ENCODE measurements around the gene CD320. TPM values are rescaled to one million over a fixed set of nuclear protein-coding genes. Genes with fewer than 3 reads are reported as not detected.

CD320 gene
- total RNA-seq, 6 donors from 2014 or later: 10.5 to 54.0 (median 27.3) TPM

DNA sequence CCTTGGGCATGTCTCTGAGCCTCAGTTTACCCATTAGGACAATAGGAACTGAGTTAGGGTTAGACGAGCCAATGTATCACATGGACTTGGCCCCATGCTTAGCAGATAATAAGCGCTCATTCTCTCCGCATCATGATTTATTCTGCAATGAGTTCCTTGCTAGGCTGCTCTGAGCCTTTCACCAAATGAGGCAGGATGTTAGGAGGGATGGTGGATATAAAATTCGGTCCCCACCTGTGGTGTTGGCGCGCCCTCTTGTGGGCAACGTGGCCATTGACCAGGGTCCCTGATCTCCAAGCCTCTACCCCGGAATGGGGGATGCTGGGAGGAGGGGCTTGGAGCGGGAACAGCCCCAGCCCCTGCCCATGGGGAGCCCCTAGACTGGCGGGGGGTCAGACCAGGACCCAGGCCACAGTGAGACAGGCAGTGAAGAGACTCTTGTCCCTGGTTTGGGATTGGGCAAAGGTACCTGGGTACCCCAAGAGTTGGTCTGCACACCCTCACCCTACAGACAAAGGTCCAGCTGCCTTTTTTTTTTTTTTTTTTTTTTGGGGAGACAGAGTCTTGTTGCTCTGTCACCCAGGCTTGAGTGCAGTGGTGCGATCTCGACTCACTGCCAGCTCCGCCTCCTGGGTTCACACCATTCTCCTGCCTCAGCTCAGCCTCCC is 55.1 kb downstream of the CD320 start:
- TF ChIP-seq POLR2A (IDR thresholded peaks at IDR 0.05): no peak
- TF ChIP-seq, protein P1, sequence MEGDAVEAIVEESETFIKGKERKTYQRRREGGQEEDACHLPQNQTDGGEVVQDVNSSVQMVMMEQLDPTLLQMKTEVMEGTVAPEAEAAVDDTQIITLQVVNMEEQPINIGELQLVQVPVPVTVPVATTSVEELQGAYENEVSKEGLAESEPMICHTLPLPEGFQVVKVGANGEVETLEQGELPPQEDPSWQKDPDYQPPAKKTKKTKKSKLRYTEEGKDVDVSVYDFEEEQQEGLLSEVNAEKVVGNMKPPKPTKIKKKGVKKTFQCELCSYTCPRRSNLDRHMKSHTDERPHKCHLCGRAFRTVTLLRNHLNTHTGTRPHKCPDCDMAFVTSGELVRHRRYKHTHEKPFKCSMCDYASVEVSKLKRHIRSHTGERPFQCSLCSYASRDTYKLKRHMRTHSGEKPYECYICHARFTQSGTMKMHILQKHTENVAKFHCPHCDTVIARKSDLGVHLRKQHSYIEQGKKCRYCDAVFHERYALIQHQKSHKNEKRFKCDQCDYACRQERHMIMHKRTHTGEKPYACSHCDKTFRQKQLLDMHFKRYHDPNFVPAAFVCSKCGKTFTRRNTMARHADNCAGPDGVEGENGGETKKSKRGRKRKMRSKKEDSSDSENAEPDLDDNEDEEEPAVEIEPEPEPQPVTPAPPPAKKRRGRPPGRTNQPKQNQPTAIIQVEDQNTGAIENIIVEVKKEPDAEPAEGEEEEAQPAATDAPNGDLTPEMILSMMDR (IDR thresholded peaks at IDR 0.05): peak; percentile 89 to 97 (median 94)
- TF ChIP-seq POLR2AphosphoS5 (IDR thresholded peaks at IDR 0.05): no peak
- Histone ChIP-seq H3K4me1 (peaks cover 0 to 10% (median 4%) of the 10 kb centered on the region in 4 donors), H3K9me3 (no peaks in the 10 kb centered on the region), H3K27me3 (no peaks in the 10 kb centered on the region), H3K4me3 (no peak overlapping the region), H3K27ac (no peak overlapping the region), H3K36me3 (peaks cover 4 to 37% (median 19%) of the 10 kb centered on the region in 4 donors)
- ATAC-seq (ENCODE audit: low FRiP score in 2 of 2) (peak; percentile 70 to 85), DNase-seq (peak; percentile 81 to 91)
- WGBS, 2 donors: 30 to 74% methylated on average over 5 to 12 of the region's 13 CpGs

Other genes starting within 250 kb of the CD320 start
- gene FBN3, start 158.8 kb downstream of the CD320 start, total RNA-seq: 100 to 1,000 TPM in 1 of 6 donors, 10 to 100 TPM in 1, 1 to 10 TPM in 3, under 1 TPM in 1; 0.10 to 106 (median 8.0) TPM
- gene CERS4, start 99.0 kb downstream of the CD320 start, total RNA-seq: 100 to 1,000 TPM in 1 of 6 donors, 10 to 100 TPM in 5; 55.5 to 131 (median 63.8) TPM
- gene NDUFA7, start 13.0 kb upstream of the CD320 start, total RNA-seq: 10 to 100 TPM; 13.6 to 50.9 (median 31.1) TPM
- gene RPS28, start 13.1 kb upstream of the CD320 start, total RNA-seq: 1,000 to 10,000 TPM in 2 of 6 donors, 100 to 1,000 TPM in 4; 282 to 1,919 (median 843) TPM
- 100 to 1,000 TPM in 1 of 6 donors, 10 to 100 TPM in 5; 27.7 to 109 (median 56.9) TPM for gene KANK3, start 34.9 kb upstream of the CD320 start, total RNA-seq
- 10 to 100 TPM in 4 of 6 donors, 1 to 10 TPM in 1, not detected in 1; 1.8 to 27.7 (median 13.4) TPM for gene ANGPTL4, start 55.8 kb upstream of the CD320 start, total RNA-seq
- 100 to 1,000 TPM in 4 of 6 donors, 10 to 100 TPM in 2; 55.0 to 158 (median 130) TPM for gene RAB11B, start 82.0 kb upstream of the CD320 start, total RNA-seq
- 100 to 1,000 TPM in 3 of 6 donors, 10 to 100 TPM in 3; 72.2 to 266 (median 111) TPM for gene MARCHF2, start 104.9 kb upstream of the CD320 start, total RNA-seq
- 100 to 1,000 TPM in 5 of 6 donors, 10 to 100 TPM in 1; 95.2 to 188 (median 149) TPM for gene HNRNPM, start 136.6 kb upstream of the CD320 start, total RNA-seq
- gene PRAM1, start 194.3 kb upstream of the CD320 start, total RNA-seq: 10 to 100 TPM in 4 of 6 donors, 1 to 10 TPM in 2; 8.7 to 66.0 (median 36.4) TPM
- 10 to 100 TPM; 10.5 to 39.8 (median 25.4) TPM for gene ZNF414, start 205.8 kb upstream of the CD320 start, total RNA-seq